ENCODE data around the gene ARHGAP42.

ARHGAP42 gene

DNA sequence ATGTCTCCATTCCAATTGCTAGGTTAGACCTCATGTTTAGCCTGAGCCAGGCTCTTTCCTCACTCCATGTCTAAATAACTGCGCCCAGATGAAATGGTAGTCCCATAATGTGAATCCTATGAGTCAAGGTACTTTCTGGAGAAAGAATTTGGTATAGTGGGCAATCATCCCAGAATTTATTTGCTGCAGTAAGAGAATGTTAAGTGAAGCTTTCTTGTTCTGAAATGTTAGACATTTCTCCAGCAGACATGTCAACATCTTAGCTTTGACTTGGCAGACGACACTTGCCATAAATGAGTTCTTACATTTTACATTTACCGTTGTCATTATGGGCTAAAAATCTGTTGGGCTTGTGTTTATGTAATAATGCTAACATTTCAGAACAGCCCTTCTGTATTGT, 277.3 kb downstream of the ARHGAP42 start:
- POLR2A ChIA-PET = no interaction called here
- CTCF ChIA-PET = interaction anchor here (1.5 kb wide), 1 partner anchor 10 kb away, joined by 3 read pairs; no protein-coding TSS in a partner anchor
- H3K4me3 ChIP-seq (ENCODE audit: low read depth, low read length) = no peak overlapping the region
- TF ChIP-seq, protein P1, sequence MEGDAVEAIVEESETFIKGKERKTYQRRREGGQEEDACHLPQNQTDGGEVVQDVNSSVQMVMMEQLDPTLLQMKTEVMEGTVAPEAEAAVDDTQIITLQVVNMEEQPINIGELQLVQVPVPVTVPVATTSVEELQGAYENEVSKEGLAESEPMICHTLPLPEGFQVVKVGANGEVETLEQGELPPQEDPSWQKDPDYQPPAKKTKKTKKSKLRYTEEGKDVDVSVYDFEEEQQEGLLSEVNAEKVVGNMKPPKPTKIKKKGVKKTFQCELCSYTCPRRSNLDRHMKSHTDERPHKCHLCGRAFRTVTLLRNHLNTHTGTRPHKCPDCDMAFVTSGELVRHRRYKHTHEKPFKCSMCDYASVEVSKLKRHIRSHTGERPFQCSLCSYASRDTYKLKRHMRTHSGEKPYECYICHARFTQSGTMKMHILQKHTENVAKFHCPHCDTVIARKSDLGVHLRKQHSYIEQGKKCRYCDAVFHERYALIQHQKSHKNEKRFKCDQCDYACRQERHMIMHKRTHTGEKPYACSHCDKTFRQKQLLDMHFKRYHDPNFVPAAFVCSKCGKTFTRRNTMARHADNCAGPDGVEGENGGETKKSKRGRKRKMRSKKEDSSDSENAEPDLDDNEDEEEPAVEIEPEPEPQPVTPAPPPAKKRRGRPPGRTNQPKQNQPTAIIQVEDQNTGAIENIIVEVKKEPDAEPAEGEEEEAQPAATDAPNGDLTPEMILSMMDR (IDR thresholded peaks at IDR 0.05; ENCODE audit: insufficient read depth, low read length, missing control alignments) = no peak
- DNase-seq (ENCODE audit: low read depth, low spot score) = peak; percentile 23

- TF ChIP-seq, protein P1 (IDR thresholded peaks at IDR 0.05; ENCODE audit: insufficient read depth, low read length, missing control alignments) = no peak
- ChIA-PET POLR2A (no interaction called here), CTCF (no interaction called here)
Measured at GRCh38 chr11:100965346-100965745, 278.3 kb downstream of the ARHGAP42 start.

GRCh38 chr11:100966366-100966765, 279.3 kb downstream of the ARHGAP42 start:
- ChIA-PET CTCF (no interaction called here), POLR2A (no interaction called here)
- TF ChIP-seq, protein P1 (IDR thresholded peaks at IDR 0.05; ENCODE audit: insufficient read depth, low read length, missing control alignments) = no peak
- DNase-seq (ENCODE audit: low read depth, low spot score) = no peak
- no peak overlapping the region for H3K4me3 ChIP-seq (ENCODE audit: low read depth, low read length)

More at GRCh38 chr11:100965346-100965745, 278.3 kb downstream of the ARHGAP42 start:
- no peak overlapping the region for H3K4me3 ChIP-seq (ENCODE audit: low read depth, low read length)
- DNase-seq (ENCODE audit: low read depth, low spot score) = no peak

- TF ChIP-seq, protein P1 (IDR thresholded peaks at IDR 0.05; ENCODE audit: insufficient read depth, low read length, missing control alignments) = no peak
- CTCF ChIA-PET = interaction anchor here (0.9 kb wide), 1 partner anchor 12 kb away, joined by 4 read pairs; no protein-coding TSS in a partner anchor
- no peak for DNase-seq (ENCODE audit: low read depth, low spot score)
Measured at GRCh38 chr11:100969008-100969407, 281.9 kb downstream of the ARHGAP42 start.

GRCh38 chr11:100970283-100971164, 283.4 kb downstream of the ARHGAP42 start:
- DNase-seq (ENCODE audit: low read depth, low spot score) = no peak
- ChIA-PET POLR2A (no interaction called here), CTCF (interaction anchor here (2.1 kb wide), 1 partner anchor 10 kb away, joined by 6 read pairs; no protein-coding TSS in a partner anchor)
- TF ChIP-seq, protein P1 (IDR thresholded peaks at IDR 0.05; ENCODE audit: insufficient read depth, low read length, missing control alignments) = no peak
- no peak overlapping the region for H3K4me3 ChIP-seq (ENCODE audit: low read depth, low read length)

More at GRCh38 chr11:100969008-100969407, 281.9 kb downstream of the ARHGAP42 start:
- H3K4me3 ChIP-seq (ENCODE audit: low read depth, low read length) = no peak overlapping the region
- POLR2A ChIA-PET = no interaction called here

DNA sequence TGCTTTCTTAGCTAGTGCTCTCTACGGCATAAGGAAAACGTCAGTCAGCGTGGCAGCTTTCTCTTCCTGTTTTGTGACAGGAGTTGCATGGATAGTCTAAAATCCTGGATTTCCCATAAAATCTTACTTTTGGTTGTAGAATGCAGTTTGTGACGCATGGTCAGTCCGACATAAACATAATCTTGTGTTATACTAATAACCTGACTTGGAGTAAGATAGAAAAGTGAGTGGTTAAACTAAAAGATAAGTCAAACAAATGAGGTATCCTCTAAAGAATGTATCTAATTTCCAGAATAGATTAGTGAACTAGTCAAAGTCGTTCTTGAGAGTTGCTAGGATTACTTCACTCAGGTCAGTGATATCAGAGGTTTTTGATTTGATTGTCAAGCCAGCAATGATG, 285.0 kb downstream of the ARHGAP42 start:
- POLR2A ChIA-PET = no interaction called here
- CTCF ChIA-PET = interaction anchor here (2.1 kb wide), 1 partner anchor 8 kb away, joined by 6 read pairs; no protein-coding TSS in a partner anchor
- TF ChIP-seq, protein P1 (IDR thresholded peaks at IDR 0.05; ENCODE audit: insufficient read depth, low read length, missing control alignments) = no peak
- DNase-seq (ENCODE audit: low read depth, low spot score) = no peak
- H3K4me3 ChIP-seq (ENCODE audit: low read depth, low read length) = no peak overlapping the region

Data from AG04449 (cell line).